ENCODE measurements around the gene OSM.

Gene OSM

GRCh38 chr22:30266445-30267381 lies at the start of gene OSM:
OSM (minus strand) TSS chr22:30266851; CDS start chr22:30266799, 52 bp downstream.
- DNase-seq (ENCODE audit: low read depth in 2 of 2): peak; percentile 46 to 55

- DNase-seq (ENCODE audit: low read depth in 2 of 2): no peak
Observed at GRCh38 chr22:30315962-30316576, 49.4 kb upstream of the OSM start.

- peak in 1 of 2 donors; percentile 31 for DNase-seq (ENCODE audit: low read depth in 2 of 2)
Observed at GRCh38 chr22:30314915-30315314, 48.3 kb upstream of the OSM start.

GRCh38 chr22:30313527-30314363 lies 47.1 kb upstream of the OSM start:
- no peak for DNase-seq (ENCODE audit: low read depth in 2 of 2)

GRCh38 chr22:30312053-30312452 lies 45.4 kb upstream of the OSM start:
- no peak for DNase-seq (ENCODE audit: low read depth in 2 of 2)

- no peak for DNase-seq (ENCODE audit: low read depth in 2 of 2)
Observed at GRCh38 chr22:30310881-30311771, 44.5 kb upstream of the OSM start.

- DNase-seq (ENCODE audit: low read depth in 2 of 2): no peak
Observed at GRCh38 chr22:30309951-30310741, 43.5 kb upstream of the OSM start.

GRCh38 chr22:30308518-30309230 lies 42.0 kb upstream of the OSM start:
- DNase-seq (ENCODE audit: low read depth in 2 of 2): no peak

GRCh38 chr22:30308093-30308492 lies 41.4 kb upstream of the OSM start:
- no peak for DNase-seq (ENCODE audit: low read depth in 2 of 2)

GRCh38 chr22:30307041-30307574 lies 40.5 kb upstream of the OSM start:
- no peak for DNase-seq (ENCODE audit: low read depth in 2 of 2)

- no peak for DNase-seq (ENCODE audit: low read depth in 2 of 2)
Observed at GRCh38 chr22:30306627-30307011, 40.0 kb upstream of the OSM start.

GRCh38 chr22:30305906-30306626 lies 39.4 kb upstream of the OSM start:
- DNase-seq (ENCODE audit: low read depth in 2 of 2): no peak

GRCh38 chr22:30305519-30305905 lies 38.9 kb upstream of the OSM start:
- no peak for DNase-seq (ENCODE audit: low read depth in 2 of 2)

GRCh38 chr22:30304495-30305244 lies 38.0 kb upstream of the OSM start:
- DNase-seq (ENCODE audit: low read depth in 2 of 2): no peak

GRCh38 chr22:30302810-30303138 lies 36.1 kb upstream of the OSM start:
- no peak for DNase-seq (ENCODE audit: low read depth in 2 of 2)

GRCh38 chr22:30301995-30302809 lies 35.6 kb upstream of the OSM start:
- no peak for DNase-seq (ENCODE audit: low read depth in 2 of 2)

- no peak for DNase-seq (ENCODE audit: low read depth in 2 of 2)
Observed at GRCh38 chr22:30299322-30299721, 32.7 kb upstream of the OSM start.
